HG03060 (cell line): Measurements from ENCODE around the gene PRKN.
"Not testable (repeated sequence)": the region's sequence is repeated elsewhere in the genome, so short reads cannot be mapped to it uniquely, and the experiment has no call there.

Experiments
- ATAC-seq: cut with Tn5 transposase; IDR thresholded peaks from one replicate; pipeline ENCODE4 v1.9.1; 2021; ENCODE audit warnings: low read depth, moderate number of reproducible peaks; ENCODE audit not compliant: unreplicated experiment

PRKN gene

GRCh38 chr6:161503570-161503969 lies 1224.0 kb downstream of the PRKN start:
- ATAC-seq = no peak

GRCh38 chr6:161498881-161499280 lies 1228.7 kb downstream of the PRKN start:
- no peak for ATAC-seq

GRCh38 chr6:161498359-161498758 lies 1229.2 kb downstream of the PRKN start:
- no peak for ATAC-seq

- no peak for ATAC-seq
Measured at GRCh38 chr6:161496941-161497340, 1230.6 kb downstream of the PRKN start.

GRCh38 chr6:161496271-161496670 lies 1231.3 kb downstream of the PRKN start:
- ATAC-seq = not testable (repeated sequence)

- no peak for ATAC-seq
Measured at GRCh38 chr6:161494566-161494965, 1233.0 kb downstream of the PRKN start.

GRCh38 chr6:161493576-161494118 lies 1233.9 kb downstream of the PRKN start:
- ATAC-seq = no peak

GRCh38 chr6:161489626-161490306 lies 1237.8 kb downstream of the PRKN start:
- ATAC-seq = no peak

GRCh38 chr6:161487694-161488093 lies 1239.9 kb downstream of the PRKN start:
- ATAC-seq = no peak

- ATAC-seq = no peak
Measured at GRCh38 chr6:161487217-161487531, 1240.4 kb downstream of the PRKN start.

GRCh38 chr6:161486361-161487216 lies 1241.0 kb downstream of the PRKN start:
- no peak for ATAC-seq

GRCh38 chr6:161482517-161482858 lies 1245.1 kb downstream of the PRKN start:
- no peak for ATAC-seq

- ATAC-seq = no peak
Measured at GRCh38 chr6:161481786-161482516, 1245.6 kb downstream of the PRKN start.

- ATAC-seq = no peak
Measured at GRCh38 chr6:161480421-161481155, 1247.0 kb downstream of the PRKN start.

GRCh38 chr6:161479376-161479775 lies 1248.2 kb downstream of the PRKN start:
- ATAC-seq = no peak

- no peak for ATAC-seq
Measured at GRCh38 chr6:161477876-161478425, 1249.6 kb downstream of the PRKN start.

- no peak for ATAC-seq
Measured at GRCh38 chr6:161476711-161477110, 1250.9 kb downstream of the PRKN start.

GRCh38 chr6:161465403-161465802 lies 1262.2 kb downstream of the PRKN start:
- ATAC-seq = no peak

- ATAC-seq = no peak
Measured at GRCh38 chr6:161463071-161463470, 1264.5 kb downstream of the PRKN start.

- ATAC-seq = no peak
Measured at GRCh38 chr6:161462148-161462547, 1265.4 kb downstream of the PRKN start.
